NK-92 (cell line): ENCODE measurements around the gene ZNF318.
"Not testable (repeated sequence)": the region's sequence is repeated elsewhere in the genome, so short reads cannot be mapped to it uniquely, and the experiment has no call there.

Experiments
- DNase-seq: peaks from one replicate; lab custom pipeline; 2025; ENCODE audit not compliant: unreplicated experiment; lab: John Stamatoyannopoulos, UW

The ZNF318 gene

DNA sequence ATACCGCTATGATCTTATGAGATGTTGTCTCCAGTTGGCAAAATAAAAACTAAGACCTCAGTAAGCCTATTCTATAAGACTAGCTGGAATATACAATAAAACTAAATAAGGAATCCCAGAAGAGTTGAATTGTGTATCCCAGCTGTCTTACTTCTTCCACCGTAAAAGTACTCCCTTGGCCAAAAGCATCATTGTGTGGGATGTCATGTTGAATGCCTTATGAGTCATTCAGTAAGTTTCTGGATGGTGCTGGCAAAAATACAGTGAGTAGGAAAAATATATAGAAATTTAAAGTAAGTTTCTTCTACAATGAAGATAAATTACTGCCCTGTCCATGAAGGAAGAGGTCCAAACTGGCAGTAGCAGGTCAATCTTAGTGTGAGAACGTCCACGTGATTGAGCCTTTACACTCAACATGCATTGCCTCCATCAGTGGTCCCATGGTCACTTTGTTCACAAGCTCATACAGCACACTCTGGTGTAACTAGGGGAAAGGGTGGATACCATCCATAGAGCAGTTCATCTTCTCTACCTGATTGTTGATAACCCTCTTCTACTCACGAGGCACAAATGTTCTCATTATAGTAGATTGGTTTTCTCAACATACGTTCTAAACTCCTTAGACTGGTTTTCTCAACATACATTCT, 13.7 kb upstream of the ZNF318 start:
- no peak for DNase-seq

DNA sequence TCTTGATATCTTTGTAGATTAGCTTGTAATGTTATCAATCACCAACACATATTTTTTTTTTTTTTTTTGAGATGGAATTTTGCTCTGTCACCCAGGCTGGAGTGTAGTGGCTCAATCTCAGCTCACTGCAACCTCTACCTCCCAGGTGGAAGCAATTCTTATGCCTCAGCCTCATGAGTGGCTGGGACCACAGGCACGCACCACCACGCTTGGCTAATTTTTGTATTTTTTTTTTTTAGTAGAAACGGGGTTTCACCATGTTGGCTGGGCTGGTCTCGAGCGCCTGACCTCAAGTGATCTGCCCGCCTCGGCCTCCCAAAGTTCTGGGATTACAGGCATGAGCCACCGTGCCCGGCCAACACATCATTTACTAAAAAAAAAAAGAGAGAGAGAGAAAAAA, 11.4 kb upstream of the ZNF318 start:
- DNase-seq: not testable (repeated sequence)

DNA sequence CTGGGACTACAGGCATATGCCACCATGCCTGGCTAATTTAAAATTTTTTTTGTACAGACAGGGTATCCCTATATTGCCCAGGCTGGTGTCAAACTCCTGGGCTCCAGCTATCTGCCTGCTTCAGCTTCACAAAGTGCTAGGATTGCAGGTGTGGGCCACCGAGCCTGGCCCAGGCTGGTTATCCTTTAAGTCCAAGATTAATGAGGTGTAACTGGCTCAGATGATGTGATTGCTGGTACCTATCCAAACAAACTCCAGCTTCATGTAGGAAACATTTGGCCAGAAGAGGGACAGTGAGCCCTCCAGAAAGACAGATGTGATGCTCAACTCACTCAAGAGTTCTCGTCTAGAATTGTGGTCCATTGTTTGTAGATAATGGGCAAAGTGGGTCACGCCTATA, 9.2 kb upstream of the ZNF318 start:
- DNase-seq: no peak

DNA sequence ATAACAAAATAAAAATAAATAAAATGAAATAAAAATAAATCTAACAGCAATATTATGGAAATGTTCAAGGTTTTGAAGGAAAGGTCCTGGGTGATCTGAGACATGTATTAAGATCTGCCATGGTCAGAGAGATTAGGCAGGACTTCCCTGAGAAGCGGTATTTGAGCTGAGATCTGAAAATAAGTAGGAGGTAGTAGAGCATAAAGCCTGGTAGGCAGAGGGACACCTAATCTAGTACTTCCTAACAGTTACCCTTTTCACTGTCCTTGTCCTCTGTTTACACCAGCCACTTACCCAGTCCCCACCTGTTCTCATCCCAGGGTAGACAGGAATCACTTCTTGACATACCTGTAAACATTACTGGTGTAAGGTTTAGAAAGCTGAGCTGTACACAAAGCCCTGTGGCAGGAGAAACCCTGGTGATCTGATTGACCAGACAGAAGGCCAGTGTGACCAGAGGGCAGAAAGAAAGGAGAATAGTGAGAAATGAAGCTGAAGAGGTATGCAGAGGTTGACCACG, 8.3 kb upstream of the ZNF318 start:
- no peak for DNase-seq

DNA sequence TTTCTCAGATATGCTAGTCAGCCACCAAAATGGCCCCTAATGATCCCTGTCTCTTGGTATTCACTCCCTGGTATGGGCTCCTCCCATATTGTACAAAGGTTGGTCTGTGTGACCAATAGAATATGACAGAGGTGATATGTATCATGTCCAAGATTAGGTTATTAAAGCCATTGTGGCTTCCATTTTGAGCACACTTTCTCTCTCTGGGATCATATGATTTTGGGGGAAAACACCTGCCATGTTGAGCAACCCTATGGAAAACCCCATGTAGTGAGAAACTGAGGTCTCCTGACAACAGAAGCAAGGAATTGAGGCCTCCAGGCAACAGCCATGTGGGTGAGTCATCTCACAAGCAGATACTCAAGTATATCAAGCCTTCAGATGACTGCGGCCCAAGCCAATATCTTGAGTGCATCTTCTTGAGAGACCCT, 7.1 kb upstream of the ZNF318 start:
- no peak for DNase-seq

DNA sequence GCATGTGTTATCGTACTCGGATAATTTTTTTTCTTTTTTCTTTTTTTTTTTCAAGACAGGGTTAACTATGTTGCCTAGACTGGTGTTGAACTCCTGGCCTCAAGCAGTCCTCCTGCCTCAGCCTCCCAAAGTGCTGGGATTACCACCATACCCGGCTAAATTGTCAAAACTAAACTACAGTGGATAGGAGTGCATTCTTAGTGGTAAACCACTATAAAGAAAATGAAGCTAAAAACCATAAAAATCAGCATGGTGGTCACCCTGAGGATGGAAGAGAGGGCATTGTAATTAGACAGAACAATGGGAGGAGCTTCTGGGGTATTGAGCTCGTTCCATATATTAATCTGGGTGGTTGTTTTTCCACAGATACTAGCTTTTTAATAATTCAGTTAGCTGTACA, 6.2 kb upstream of the ZNF318 start:
- DNase-seq: no peak

DNA sequence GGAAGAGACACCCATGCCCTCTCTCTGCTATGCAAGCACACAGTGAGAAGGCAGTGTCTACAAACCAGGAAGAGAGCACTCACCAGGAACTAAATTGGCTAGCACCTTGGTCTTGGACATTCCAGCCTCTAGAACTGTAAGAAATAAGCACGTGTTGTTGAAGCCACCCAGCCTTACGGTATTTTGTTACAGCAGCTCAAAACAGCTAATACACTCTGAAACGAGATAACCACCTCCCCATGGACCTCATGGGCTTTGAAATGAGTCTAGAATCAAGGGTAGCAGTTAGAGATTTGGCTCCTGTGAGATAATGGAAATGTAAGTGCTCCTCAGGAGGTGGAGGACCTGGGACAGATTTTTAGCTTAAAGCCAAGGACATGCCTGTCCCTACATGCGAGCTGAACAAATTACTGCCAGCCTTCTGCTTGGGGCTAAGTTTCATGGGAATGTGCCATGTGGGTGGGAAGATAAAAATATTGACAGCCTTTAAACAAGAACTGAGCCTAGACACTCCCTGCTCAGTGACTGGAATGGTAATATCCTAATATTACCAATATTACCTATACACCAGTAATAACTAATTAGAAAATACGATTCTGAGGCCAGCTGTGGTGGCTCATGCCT, 3.9 kb upstream of the ZNF318 start:
- no peak for DNase-seq

DNA sequence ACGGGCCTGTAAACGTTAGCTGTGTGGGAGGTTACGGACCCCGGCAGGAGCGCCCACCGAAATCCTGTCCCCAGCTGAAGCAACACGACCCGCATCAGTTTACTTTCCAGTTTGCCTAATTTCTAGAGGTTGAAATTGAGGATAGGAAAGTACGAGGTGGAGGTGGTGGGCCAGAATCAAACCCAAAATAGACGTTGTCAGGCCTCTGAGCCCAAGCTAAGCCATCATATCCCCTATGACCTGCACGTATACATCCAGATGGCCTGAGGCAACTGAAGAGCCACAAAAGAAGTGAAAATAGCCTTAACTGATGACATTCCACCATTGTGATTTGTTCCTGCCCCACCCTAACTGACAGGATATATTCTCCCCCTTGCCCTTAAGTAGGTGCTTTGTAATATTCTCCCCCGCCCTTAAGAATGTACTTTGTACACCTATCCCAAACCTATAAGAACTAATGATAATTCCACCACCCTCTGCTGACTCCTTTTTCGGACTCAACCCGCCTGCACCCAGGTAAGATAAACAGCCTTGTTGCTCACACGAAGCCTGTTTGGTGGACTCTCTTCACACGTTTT, 645 bp upstream of the ZNF318 start:
- not testable (repeated sequence) for DNase-seq

DNA sequence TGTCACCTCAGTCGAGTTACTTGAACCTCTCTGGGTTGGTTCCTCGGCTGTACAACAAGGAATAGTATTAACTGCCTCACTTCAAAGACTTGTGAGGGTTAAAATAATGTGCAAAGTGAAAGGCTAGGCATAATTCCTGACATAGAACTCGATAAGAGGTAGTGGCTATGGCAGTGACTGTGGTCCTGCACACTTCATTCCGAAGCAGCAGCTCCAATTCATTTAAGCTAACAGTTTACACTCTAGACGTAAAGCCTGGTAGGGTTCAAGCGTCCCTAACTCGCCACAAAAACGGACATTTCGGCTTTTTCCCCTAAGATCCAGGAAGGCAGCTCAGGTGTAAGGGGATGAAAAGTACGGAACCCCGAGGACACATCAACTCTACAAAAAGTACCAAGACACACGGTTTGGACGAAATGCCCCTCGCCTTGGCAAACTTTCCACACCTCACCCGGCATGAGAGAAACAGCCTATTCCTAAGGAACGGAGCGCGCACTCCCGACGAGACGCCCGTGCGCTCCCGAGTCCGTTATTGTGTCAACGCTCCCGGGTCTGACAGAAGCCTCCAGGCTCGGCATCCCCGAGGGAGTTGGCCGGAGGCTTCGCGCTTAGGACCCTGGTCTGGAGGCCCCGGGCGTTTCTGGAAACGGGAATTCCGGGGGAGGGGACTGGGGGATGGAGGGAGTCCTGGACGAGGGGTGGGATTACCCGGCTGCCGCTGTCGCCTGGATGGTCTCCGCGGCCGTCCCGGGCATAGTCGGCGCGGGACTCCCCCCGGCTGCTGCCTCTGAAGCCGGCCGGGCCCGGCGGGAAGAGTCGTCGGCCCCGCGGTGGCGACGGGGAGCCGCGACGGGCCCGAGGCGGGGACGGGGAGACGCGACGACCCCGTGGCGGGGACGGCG, 937 bp downstream of the ZNF318 start:
- DNase-seq: no peak

DNA sequence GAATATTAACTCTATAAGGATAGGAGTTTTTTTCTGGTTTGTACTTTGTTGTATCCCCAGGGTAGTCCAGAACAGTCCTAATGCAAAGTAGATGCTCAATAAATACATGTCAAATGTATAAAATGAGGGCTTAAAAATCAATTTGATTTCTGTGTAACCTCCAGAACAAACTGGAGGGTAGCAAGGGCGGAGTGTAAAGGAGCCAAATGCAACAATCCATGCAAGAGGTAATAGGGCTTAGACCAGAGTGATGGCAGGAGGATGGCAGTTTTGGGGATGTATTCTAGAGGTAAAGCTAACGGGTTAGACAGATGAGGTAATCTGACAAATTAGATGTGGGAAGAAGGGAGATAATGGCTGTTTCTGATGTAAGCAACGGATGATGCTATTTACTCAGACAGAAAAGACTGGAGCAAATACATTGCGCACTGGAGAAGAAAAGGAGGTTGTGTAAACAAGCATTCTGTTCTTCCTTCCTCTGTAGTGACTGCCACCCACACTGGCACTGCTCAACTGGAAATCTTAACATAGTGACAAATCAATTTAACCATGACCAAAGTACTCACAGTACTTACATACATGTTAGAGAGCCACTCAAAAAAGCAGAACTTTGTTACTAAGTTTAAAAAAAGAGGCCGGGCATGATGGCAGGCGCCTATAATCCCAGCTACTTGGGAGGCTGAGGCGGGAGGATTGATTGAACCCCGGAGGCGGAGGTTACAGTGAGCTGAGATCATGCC, 2.0 kb downstream of the ZNF318 start:
- no peak for DNase-seq

DNA sequence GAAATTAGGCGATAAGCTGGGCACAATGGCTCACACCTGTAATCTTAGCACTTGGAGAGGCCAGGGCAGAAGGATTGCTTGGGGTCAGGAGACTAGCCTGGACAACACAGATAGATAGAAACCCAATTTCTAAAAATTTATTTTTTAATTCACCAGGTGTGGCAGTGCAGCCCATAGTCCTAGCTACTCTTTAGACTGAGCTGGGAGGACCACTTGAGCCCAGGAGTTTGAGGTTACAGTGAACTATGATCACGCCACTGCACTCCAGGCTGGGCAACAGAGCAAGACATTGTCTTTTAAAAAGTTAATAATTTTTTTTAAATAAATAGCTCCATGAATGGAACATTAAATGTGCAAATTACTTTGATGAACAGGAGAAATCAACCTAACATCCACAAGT, 8.2 kb downstream of the ZNF318 start:
- no peak for DNase-seq

DNA sequence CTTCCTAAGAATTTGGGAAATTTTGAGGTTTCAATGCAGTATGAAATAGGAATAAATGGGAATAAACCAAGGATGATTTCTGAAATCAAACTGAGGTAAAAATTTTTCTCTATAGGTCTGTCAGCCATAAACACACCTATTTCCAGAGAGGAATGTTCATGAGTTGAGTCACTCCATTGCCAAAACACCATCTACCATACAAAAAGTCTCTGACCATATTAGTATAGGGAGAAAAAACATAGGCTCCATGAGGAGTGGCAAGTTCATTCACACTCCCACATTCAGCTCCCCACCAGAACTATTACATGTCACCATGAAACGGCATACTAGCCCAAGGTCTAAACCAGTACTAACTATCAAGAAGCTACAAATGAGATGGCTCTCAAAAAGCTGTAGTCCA, 9.6 kb downstream of the ZNF318 start:
- DNase-seq: no peak

DNA sequence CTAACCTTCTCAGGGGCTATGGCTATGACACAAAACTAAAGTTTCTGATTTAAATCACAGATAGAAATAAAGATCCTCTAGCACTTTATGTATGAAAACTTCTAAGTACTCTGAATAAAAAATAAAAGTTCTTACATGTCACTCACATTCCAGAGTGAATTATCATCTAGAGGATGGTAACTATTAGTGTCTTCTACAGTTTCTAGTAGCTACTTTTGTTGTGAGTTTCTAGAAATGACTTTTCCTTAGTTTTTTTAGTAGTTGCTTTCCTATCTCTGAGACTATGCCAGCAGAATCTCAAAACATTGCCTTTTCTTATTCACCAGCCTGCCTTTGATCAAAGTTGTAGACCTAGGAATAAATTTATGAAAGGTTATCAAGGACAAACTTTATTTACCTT, 10.1 kb downstream of the ZNF318 start:
- no peak for DNase-seq

DNA sequence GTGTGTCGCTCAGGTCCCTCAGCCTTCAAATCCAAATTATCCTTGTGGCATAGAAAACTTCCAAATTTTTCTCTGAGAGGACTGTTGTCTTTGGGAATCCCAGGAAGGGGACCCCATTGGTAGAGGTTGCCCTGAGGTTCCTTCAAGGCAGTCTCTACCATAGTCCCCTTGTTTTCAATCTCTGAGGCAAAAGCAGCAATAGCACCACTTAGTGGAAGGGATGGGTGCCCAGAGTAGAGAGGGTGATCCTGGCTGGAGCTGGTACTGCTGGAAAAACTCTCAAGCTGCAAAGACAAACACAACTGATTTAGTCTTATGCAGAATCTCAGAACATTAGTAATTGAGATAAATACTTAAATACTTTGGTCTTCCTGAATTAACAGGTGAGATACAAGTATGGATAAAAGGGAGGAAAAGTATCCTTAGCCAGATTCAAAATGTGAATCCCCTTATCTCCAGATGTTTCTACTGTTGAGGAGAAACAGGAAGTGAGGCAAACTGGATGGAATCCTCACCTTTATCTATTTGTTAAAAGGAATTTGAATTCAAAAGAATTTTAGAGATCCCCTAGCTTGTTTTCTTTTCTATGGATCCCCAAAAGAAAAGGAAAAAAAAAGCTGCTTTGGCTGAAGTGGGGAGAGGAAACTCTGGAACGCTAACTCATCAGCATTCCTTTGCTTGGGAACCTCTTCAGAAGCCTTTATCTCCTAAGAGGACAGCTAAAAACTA, 13.4 kb downstream of the ZNF318 start:
- no peak for DNase-seq

DNA sequence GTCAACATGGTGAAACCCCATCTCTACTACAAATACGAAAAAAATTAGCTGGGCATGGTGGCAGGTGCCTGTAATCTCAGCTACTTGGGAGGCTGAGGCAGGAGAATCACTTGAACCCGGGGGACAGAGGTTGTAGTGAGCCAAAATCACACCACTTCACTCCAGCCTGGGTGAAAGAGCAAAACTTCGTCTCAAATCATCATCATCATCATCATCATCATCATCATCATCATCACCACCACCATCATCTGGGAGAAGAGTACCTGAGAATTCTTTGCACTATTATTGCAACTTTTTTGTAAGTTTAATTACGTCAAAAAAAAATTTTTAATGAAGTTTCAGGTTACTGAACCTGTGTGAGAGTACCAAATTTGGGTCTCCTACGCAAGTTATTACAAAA, 17.5 kb downstream of the ZNF318 start:
- DNase-seq: not testable (repeated sequence)

DNA sequence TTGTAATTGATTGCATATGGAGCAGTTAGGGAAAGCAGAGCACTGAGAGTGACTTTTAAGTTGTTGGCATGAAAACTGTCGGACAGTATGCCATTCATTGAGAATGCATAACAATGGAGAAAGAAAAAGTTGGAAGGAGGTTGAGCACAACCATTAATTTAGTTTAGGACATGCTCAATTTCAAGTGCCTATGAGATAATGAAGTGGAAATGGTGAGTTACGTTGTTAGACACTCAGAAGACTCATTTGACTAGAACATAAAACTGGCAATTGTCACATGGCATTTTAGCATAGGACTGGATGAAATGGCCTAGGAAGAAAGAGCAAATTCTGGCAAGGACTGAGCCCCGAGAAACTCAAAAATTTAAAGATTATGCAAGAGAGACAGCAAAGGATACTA, 22.0 kb downstream of the ZNF318 start:
- DNase-seq: no peak

DNA sequence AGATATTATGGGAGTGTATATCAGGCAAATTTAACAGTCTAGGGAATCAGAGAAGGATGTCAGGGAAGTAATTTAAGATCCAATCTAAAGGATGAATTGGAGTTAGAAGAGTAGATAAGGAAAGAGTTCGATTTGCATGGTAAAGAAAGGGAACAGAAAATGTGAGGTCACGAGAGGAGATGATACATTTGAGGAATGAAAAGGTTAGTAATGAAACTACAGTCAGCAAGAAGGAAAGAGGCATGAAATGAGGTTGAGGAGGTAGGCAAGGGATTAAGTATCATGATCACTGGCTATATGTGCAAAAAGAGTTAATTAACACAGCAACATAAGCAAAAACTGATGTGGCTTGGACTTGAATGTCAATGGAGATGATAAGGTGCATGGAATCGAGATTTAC, 22.4 kb downstream of the ZNF318 start:
- no peak for DNase-seq

DNA sequence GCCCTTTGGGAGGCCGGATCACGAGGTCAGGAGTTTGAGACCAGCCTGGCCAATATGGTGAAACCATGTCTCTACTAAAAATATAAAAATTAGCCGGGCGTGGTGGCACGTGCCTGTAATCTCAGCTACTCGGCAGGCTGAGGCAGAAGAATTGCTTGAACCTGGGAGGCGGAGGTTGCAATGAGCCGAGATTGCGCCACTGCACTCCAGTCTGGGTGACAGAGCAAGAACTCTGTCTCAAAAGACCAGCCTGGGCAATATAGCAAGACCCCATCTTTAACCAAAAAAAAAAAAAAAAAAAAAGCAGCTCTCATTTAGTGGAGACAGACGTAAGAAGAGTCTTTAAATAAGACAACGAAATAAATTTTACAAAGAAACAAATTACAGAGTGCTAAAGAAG, 23.2 kb downstream of the ZNF318 start:
- not testable (repeated sequence) for DNase-seq

DNA sequence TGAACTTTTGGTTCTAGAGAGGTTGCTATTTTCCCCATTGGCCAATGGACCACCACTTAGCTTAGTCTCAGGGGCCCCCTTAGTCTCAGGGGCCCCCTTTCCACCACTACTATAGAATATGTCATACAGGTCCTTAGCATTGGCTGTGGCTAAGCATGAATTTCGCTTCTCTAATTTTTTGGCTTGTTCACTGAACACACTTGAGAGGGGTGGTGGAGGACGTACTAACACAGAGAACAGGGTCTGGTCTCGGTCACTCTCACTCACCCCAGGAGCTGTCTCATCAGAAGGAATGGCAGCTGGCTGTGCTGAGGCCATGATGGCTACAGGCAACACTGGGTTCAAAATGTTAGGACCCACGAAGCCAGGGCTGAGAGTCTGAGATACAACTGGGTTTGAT, 30.3 kb downstream of the ZNF318 start:
- no peak for DNase-seq

DNA sequence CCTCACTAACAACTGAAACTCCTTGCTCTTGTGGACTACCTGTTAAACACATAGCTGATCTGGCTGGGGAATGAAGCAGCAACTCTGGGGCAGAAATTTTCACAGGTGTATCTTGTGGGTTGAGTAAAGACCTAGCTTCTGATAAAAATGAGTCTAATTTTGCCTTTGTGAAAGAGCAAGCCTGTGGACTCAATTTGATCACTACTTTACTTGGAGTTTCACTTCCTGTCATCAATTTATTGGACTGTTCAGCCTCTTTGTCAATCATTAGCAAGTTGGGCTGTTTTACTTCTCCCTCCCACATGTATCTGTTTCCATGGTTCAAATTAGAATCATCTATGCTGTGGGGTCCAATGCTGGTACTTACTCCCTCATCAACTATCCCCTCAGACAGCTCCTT, 31.2 kb downstream of the ZNF318 start:
- no peak for DNase-seq
